ENCODE results near the gene NLN.
"Not testable (repeated sequence)": the region's sequence is repeated elsewhere in the genome, so short reads cannot be mapped to it uniquely, and the experiment has no call there.

The NLN gene

DNA sequence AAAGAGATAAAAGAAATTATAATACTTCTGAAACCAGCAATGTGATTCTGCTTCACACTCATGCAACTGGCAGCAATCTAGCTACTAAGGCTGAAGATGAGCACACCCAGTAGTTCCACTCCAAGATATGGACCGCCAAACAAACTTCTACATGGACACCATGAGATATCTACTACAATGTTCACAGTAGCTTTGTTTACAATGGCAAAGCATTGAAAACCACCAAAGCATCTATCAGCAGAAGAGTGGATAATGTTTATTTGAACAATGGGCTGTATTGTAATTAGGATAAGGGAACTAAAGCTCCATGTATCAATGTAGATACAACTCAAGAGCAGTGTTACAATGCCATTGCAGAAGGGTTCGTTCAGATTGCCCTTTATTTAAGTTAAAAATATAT is 113.2 kb downstream of the NLN start:
- DNase-seq: no peak

DNA sequence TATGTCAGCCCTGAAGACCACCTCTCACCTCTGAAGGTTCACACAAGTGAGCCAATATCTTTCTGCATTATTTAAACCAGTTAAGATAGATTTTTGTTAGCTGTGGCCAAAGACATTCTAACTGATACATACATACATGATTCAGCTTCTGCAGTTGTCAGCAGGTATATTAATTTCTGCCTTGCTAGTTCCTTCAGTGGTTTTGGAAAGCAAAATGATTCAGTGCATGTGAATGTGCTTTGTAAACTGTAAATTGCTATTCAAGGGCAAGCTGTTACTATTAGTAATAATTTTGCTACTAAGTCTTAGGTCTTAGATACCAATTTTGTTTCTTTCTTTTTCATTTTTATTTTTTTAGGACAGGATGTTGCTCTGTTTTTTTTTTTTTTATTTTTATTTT is 115.1 kb downstream of the NLN start:
- no peak for DNase-seq

DNA sequence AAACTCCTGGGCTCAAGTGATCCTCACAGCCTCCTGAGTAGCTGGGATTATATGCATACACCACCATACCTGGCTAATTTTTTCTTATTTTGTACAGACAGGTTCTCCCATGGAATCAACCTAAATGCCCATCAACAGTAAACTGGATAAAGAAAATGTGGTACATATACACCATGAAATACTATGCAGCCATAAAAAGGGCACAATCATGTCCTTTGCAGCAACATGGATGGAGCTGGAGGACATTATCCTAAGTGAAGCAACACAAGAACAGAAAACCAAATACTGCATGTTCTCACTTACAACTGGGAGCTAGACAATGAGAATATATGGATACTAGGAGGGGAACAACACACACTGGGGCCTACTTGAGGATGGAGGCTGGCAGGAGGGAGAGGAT is 117.2 kb downstream of the NLN start:
- DNase-seq: not testable (repeated sequence)

DNA sequence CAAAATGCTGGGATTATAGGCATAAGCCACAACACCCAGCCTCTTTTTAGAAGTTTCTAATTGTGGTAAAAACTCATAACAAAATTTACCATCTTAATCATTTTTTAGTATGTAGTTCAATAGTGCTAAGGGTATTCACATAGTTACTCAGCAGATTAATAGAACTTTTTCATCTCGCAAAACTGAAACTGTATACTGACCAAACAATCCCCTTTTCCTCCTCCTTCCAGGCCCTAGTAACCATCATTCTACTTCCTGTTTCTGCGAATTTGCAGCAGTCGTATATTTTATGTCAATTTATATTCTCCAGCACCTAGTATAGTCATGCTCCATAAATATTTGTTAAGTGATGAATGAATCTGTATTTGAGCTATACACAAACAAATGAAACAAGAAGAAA is 118.1 kb downstream of the NLN start:
- no peak for DNase-seq

DNA sequence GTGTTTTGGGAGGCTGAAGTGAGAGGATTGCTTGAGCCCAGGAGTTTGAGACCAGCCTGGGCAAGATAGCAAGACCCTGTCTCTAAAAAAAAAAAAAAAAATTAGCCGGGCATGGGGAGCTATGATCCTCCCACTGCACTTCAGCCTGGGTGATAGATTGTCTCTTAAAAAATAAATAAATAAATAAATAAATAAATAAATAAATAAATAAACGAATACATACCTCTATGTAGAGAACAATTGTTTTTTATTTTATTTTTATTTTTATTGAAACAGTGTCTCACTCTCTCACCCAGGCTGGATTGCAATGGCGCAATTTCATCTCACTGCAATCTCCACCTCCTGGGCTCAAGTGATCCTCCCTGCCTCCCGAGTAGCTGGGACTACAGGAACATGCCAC is 122.8 kb downstream of the NLN start:
- DNase-seq: not testable (repeated sequence)

DNA sequence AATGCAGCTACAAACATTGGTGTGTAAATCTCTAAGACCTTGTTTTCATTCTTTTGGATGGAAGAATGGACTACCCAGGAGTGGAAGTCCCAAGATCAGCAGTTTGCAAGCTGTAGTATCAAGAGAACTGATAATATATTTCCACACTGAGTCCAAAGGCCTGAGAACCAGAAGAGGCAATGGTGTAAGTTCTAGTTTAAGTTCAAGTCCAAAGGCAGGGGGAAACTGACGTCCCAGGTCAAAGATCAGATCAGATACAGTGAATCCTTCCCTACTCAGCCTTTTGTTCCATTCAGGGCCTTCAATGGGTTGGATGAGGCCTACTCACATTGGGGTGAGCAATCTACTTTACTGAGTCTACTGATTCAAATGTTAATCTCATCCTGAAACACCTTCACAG is 124.1 kb downstream of the NLN start:
- DNase-seq: no peak

DNA sequence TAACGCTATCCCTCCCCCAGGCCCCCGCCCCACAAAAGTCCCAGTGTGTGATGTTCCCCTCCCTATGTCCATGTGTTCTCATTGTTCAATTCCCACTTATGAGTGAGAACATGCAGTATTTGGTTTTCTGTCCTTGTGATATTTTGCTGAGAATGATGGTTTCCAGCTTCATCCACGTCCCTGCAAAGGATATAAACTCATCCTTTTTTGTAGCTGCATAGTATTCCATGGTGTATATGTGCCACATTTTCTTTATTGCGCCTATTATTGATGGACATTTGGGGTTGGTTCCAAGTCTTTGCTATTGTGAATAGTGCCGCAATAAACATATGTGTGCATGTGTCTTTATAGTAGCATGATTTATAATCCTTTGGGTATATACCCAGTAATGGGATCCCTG is 125.0 kb downstream of the NLN start:
- DNase-seq: not testable (repeated sequence)

DNA sequence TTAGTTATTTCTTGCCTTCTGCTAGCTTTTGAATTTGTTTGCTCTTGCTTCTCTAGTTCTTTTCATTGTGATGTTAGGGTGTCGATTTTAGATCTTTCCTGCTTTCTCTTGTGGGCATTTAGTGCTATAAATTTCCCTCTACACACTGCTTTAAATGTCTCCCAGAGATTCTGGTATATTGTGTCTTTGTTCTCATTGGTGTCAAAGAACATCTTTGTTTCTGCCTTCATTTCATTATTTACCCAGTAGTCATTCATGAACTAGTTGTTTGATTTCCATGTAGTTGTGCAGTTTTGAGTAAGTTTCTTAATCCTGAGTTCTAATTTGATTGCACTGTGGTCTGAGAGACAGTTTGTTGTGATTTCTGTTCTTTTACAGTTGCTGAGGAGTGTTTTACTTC is 127.9 kb downstream of the NLN start:
- DNase-seq: not testable (repeated sequence)

DNA sequence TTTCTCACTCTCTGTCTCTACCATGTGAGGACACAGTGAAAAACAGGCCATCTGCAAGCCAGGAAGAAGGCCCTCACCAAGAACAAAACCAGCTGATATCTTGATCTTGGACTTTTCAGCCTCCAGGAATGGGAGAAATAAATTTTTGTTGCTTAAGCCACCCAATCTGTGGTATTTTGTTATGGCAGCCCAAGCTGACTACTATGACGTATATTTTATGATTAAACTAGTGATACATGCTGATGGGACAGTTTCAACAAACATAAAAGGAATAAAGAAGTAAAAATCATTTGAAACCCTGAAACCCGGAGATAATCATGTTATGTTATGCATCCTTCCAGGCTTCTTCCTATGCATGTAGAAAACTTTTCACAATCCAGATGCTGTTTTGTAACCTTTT is 132.9 kb downstream of the NLN start:
- DNase-seq: no peak

DNA sequence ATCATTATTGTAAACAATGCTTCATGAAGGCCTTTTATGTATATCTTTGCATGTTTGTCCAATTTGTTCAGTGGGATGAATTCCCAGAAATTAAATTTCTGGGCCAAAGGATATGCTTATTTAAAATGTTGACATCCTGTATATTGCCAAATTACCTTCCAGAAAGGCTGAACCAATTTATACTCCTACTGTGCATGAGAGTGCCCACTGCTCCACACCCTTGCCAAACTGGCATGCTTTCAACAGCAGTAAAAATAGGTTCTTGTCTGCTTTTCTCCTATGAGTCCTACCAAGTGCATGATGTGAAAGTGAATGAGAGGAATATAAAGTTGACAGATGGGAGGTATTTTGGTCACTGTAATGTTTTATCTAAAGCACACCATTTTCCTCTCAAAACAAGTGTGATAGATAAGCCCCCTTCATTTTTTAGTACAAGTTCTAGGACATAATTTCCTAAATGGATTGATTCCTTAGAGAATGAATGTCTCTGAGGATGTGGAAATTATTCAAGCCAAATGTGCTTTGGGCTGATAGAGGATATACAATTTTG is 133.8 kb downstream of the NLN start:
- DNase-seq: no peak

DNA sequence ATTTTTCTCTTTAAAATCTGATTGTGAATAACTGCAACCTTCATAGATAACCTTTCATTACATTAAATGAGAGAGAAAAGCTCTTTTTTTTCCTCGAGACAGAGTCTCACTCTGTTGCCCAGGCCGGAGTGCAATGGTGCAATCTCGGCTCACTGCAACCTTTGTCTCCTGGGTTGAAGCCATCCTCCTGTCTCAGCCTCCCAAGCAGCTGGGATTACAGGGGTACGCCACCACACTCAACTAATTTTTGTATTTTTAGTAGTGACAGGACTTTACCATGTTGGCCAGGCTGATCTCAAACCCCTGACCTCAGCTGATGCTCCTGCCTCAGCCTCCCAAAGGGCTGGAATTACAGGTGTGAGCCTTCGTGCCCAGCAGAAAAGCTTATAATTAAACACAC is 134.5 kb downstream of the NLN start:
- DNase-seq: no peak

DNA sequence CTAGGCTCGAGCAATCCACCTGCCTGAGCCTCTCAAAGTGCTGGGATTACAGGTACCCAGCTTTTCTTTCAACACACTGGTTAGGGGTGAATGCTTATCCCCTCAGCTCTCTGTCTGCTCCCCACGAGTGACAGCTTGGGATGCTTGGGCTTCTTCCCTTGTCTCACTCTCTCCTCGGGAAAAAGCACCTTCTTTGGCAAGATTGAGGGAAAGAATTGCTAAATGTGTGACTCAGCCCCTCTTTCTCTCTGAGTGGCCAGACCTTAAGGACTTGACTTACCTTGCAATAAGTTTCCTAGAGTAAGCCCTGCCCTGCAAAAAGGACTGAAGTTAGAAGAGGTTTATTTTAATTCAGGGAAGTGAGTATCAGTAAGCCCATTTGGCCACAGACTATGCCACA is 136.3 kb downstream of the NLN start:
- DNase-seq: no peak

DNA sequence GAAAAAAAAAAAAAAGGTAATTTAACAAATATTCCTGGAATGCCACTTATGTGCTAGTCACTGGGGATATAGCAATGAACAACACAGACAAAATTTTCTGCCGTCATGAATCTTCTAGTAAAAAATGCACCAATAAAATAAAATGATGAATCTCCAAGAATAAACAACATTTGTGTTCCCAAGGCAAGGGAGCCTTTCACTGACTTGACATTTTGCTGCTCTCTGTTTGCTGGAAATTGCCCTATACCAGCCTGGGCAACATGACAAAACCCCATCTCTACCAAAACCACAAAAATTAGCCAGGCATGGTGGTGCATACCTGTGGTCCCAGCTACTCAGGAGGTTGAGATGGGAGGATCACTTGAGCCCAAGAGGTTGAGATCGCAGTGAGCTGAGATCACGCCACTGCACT is 139.8 kb downstream of the NLN start:
- no peak for DNase-seq

DNA sequence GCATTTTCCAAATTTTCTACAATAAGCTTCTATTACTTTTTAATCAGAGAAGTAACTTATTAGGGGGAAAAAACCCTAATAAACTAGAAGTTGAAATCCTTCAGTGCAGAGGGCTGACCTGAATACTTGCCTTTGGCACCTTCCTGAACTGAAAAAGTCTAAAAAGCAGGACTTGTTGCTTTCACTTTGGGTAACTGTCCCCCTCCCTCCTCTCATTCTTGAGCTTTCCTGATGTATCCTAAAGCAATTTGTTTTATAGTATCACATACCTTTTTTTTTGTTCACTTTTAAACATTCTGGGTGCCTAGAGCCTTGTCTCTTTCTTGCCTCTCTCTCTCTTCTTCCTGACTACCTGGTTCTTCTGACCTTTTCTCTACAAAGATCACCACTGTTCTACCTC is 140.4 kb downstream of the NLN start:
- no peak for DNase-seq

DNA sequence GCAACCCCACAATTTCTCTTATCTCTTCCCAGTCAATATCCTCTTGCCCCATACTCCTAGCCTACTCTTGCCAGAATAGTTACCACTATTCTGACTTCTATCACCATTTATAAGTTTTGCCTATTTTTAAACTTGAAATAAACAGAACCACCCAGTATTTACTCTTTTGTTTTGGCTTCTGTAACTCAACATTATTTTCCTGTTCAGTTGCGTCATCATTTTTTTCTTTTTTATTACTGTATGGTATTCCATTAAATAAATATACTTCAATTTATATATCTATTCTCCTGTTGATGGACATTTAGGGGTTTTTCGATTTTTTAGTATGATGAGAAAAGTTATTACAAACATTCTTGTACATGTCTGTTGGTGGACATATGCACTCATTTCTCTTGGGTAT is 141.7 kb downstream of the NLN start:
- no peak for DNase-seq

DNA sequence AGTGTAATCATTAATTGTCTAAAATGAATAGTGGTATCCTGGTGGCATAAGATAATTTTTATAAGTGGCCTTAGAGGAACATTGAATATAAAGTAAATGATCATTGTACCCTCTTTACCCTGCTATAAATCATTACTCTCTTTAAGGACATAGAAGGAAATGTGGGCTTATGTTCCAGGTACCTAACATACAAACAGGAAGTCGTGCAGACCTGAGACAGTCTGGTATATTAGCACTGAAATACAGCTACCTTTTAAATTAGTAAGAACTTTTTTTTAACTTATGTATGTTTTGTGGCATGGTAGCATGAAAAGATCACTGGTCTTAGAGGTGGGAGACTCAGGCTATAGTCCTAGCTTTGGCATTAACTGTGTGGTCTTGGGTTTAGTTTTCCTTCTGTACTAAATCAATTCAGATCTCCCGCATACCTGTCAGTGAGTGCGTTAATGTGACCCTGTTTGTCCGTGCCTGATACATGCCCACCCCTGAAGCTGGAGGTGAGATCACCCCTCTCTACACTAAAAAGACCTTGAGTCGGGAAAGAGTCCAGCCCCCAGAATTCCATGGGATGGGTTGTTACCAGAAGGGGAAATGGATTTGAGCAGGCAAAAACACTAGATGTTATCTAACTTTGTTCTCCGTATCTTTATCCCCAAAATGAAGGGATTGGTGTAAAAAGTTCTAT is 145.0 kb downstream of the NLN start:
- no peak for DNase-seq

DNA sequence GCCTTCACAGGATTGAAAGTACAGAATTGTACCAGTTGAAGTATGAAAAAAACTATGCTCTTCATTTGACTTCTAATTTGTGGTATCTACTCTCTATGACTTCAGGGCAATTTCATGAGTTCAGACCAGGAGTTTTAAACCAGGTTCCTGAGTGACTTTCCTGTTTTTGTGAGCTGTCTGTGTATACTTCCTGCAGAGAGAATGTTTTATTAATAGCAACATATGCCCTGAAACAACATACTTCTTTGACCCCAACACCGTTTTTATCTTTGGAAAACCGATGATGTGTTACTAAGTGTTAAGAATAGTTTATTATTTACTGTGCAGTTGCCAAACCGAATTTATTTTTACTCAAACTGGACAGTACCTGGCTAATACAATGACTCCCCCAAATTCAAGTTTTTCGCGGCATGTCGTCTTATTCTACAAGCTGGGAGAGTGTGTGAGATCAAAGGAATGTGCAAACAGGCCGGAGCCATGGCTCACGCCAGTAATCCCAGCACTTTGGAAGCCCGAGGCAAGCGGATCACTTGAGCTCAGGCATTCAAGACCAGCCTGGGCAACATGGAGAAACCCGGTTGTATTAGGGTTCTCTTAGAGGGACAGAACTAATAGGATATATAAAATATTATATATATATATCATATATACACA is 145.7 kb downstream of the NLN start:
- DNase-seq: no peak

DNA sequence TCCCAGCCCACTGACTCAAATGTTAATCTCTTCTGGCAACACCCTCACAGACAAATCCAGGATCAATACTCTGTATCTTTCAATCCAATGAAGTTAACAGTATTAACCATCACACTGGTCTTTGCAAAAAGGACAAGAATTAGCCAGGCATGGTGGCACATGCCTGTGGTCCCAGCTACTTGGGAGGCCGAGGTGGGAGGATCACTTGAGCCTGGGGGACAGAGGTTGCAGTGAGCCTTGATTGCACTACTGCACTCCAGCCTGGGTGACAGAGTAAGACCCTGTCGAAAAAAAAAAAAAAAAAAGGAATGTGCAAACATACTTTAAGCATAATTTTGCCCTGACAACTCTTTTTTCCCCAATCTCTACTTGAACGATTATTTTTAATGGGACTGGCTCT is 146.5 kb downstream of the NLN start:
- DNase-seq: no peak

DNA sequence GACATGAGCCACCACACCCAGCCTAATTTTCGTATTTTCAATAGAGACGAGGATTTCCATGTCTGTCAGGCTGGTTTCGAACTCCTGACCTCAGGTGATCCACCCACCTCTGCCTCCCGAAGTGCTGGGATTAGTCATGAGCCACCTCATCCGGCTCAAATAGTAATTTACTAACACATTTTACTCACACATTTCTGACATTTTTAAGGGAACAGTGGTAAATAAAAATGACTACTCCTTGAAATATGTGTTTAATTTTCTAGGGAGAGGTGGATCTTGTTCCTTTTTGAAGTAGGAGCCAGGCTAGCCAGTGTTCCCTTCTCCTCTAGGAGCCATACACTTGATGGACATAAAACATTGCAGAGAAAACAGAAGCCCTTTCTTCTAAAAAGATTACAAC is 149.2 kb downstream of the NLN start:
- no peak for DNase-seq

DNA sequence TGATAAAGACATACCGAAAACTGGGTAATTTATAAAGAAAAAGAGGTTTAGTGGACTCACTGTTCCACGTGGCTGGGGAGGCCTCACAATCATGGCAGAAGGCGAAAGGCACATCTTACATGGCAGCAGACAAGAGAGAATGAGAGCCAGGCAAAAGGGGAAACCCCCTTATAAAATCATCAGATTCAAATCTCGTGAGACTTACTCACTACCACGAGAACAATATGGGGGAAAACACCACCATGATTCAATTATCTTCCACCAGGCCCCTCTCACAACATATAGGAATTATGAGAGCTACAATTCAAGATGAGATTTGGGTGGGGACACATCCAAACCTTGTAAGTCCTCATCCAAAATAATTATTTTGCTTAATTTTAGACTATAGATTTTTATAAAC is 149.8 kb downstream of the NLN start:
- not testable (repeated sequence) for DNase-seq

DNA sequence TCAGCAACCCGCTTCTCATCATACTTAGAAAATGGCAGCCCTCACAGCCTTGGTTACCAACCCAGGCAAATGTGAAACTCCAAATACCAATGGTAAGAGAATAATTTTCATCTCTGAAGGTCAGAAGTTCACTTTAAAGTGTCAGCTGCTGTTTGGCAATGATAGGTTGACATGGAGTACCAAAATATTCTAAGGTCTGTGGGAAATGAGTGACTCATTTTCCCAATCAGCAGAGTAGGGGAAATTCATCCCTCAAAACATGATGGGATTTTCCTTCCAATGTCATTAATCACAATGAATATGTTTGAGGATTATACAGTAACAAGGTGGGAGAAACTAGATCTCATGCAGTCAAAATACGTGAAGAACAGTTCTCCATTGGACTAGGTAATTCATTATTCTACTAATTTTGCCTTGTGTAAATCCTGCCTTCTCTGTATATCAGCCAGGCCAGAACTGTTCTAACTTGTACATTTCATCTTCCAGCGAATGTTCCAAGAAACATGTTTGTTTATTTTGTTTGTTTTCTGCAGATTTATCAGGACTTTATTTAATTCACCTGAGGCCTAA is 151.3 kb downstream of the NLN start:
- no peak for DNase-seq

DNA sequence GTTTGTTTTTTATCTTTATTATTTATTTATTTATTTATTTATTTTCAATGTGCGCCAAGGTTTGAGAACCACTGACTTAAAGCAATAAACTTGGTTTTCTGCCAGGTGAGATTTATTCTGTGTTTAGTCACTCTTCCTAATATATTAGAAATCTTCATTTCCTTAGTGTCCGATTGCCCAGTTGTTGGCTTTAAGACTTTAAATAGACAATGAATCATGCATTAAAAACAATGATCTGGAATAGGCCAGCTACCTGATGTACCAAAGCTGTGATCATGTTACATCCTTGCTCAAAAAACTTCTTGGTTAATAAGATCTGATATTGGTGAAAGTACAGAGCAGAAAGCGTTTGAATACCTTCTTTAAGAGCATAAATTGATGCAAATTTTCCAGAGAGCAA is 152.2 kb downstream of the NLN start:
- no peak for DNase-seq

DNA sequence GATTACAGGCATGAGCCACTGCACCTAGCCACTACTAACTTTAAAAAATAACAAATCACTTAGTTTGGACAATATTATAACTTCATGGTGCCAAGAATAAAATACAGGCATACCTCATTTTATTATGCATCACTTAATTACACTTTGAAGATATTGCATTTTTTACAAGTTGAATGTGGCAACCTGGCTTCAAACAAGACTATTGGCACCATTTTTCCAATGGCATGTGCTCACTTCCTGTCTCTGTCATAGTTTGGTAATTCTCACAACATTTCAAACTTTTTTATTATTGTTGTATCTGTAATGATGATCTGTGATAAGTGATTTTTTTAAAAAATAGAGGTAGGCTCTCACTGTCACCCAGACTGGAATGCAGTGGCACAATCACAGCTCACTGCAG is 154.5 kb downstream of the NLN start:
- no peak for DNase-seq

DNA sequence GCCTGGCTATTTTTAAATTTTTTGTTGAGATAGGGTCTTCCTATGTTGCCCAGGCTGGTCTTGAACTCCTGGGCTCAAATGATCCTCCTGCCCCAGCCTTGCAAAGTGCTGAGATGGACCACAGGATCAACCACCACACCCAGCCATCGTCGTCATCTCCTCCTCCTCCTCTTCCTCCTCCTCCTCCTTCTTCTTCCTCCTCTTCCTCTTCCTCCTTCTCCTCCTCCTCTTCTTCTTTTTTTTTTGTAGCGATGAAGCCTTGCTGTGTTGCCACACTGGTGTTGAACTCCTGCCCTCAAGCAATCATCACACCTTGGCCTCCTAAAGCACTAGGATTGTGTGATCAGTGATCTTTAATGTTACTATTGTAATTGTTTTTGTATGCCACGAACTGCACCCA is 155.0 kb downstream of the NLN start:
- no peak for DNase-seq

Measured in right forelimb (tissue), 1 donor.